ENCODE measurements around the gene SIL1. TPM values are rescaled to one million over a fixed set of nuclear protein-coding genes. Genes with fewer than 3 reads are reported as not detected.

SIL1 gene
- total and polyA plus RNA-seq, 2 of the 13 experiments (the other 11 are each of a cell fraction or from before 2014, with no cell fraction given), result 26.0 to 30.0 TPM

GRCh38 chr5:138920181-138920580 lies 278.0 kb downstream of the SIL1 start:
- TF ChIP-seq ZNF766 (CRISPR knock-in tag; IDR thresholded peaks at IDR 0.05; ENCODE audit: borderline replicate concordance) (no peak), FOXP1 (IDR thresholded peaks at IDR 0.05) (no peak), FOXP1 (CRISPR knock-in tag; IDR thresholded peaks at IDR 0.05) (no peak), GLMP (CRISPR knock-in tag; IDR thresholded peaks at IDR 0.05; ENCODE audit: borderline replicate concordance) (no peak), DBP (CRISPR knock-in tag; IDR thresholded peaks at IDR 0.05; ENCODE audit: not compliant biosample characterization) (no peak), XRCC5 (optimal IDR thresholded peaks at IDR 0.05; ENCODE audit: low read length) (no peak)
- BruUV-seq (replicated peaks), result no TSS peak
- no peak overlapping the region for H2AFZ ChIP-seq (ENCODE audit: low read length)
- ChIA-PET CTCF (ENCODE audit: low intra/inter-chr PET ratio, low total read pairs) (no interaction called here), POLR2A (interaction anchor here (0.6 kb wide), 2 partner anchors 44 to 172 kb away, joined by 3 read pairs; no protein-coding TSS in a partner anchor)
- intact Hi-C loops (cut with micrococcal nuclease; ENCODE audit: unreplicated experiment) (no loop called here), in situ Hi-C loops (cut with HindIII; ENCODE audit: extremely low pct_ligation_motif_present, low pct_unique_long_range_greater_than_20kb) (no loop called here)
- H3K27ac ChIP-seq (ENCODE audit: extremely low read length, insufficient read depth, low read length), result no peak overlapping the region
- DNase-seq (ENCODE audit: low spot score) (no peak), ATAC-seq (no peak), FAIRE-seq (no peak)
- H3K9me3 ChIP-seq (ENCODE audit: low read length), result no peaks in the 10 kb centered on the region
- WGBS (ENCODE audit: low lambda C conversion rate), result 99% methylated on average over 8 of the region's 8 CpGs
- peaks cover 14 to 50% of the 10 kb centered on the region in 2 experiments for H3K36me3 ChIP-seq (replicated peaks in 1 of 2; ENCODE audit: control insufficient read depth in 1 of 2, insufficient read depth in 2 of 2, low read length in 2 of 2)
- H3K79me2 ChIP-seq (ENCODE audit: insufficient read depth, low read length), result no peaks in the 10 kb centered on the region
- no peak overlapping the region for H3K4me3 ChIP-seq (replicated peaks in 1 of 3; ENCODE audit: insufficient read depth in 1 of 3, low read depth in 2 of 3, low read length in 3 of 3)
- no peaks in the 10 kb centered on the region for H3K4me1 ChIP-seq (ENCODE audit: insufficient read depth, low read length)
- H3K9ac ChIP-seq (ENCODE audit: insufficient read depth, low read depth, low read length), result no peak overlapping the region
- no peaks in the 10 kb centered on the region; a peak in 1 of 5 replicates for H3K27me3 ChIP-seq (ENCODE audit: control insufficient read depth in 1 of 2, insufficient read depth in 2 of 2, low read length in 2 of 2)
- H3K4me2 ChIP-seq (ENCODE audit: low read depth, low read length), result no peak overlapping the region
- H4K20me1 ChIP-seq (ENCODE audit: insufficient read depth, low read length), result no peaks in the 10 kb centered on the region

- no peaks in the 10 kb centered on the region for H3K4me1 ChIP-seq (ENCODE audit: insufficient read depth, low read length)
- no peak overlapping the region for H2AFZ ChIP-seq (ENCODE audit: low read length)
- H4K20me1 ChIP-seq (ENCODE audit: insufficient read depth, low read length), result no peaks in the 10 kb centered on the region
- no peaks in the 10 kb centered on the region for H3K9me3 ChIP-seq (ENCODE audit: low read length)
- H3K36me3 ChIP-seq (replicated peaks in 1 of 2; ENCODE audit: control insufficient read depth in 1 of 2, insufficient read depth in 2 of 2, low read length in 2 of 2), result peaks cover 9 to 43% of the 10 kb centered on the region in 2 experiments
- TF ChIP-seq RBM22 (optimal IDR thresholded peaks at IDR 0.05; ENCODE audit: low read length) (peak; percentile 80), POLR2AphosphoS5 (IDR thresholded peaks at IDR 0.05; ENCODE audit: low read depth, low read length) (no peak)
- H3K27me3 ChIP-seq (ENCODE audit: control insufficient read depth in 1 of 2, insufficient read depth in 2 of 2, low read length in 2 of 2), result no peaks in the 10 kb centered on the region; a peak in 1 of 5 replicates
- H3K4me3 ChIP-seq (replicated peaks in 1 of 3; ENCODE audit: insufficient read depth in 1 of 3, low read depth in 2 of 3, low read length in 3 of 3), result no peak overlapping the region
- no peak for FAIRE-seq
- H3K4me2 ChIP-seq (ENCODE audit: low read depth, low read length), result no peak overlapping the region
- BruUV-seq (replicated peaks), result no TSS peak
- in situ Hi-C loops (cut with HindIII; ENCODE audit: extremely low pct_ligation_motif_present, low pct_unique_long_range_greater_than_20kb), result no loop called here
- intact Hi-C loops (cut with micrococcal nuclease; ENCODE audit: unreplicated experiment), result no loop called here
- CTCF ChIA-PET (ENCODE audit: low intra/inter-chr PET ratio, low total read pairs), result no interaction called here
- POLR2A ChIA-PET, result no interaction called here
- DNase-seq (ENCODE audit: low spot score), result no peak
- 96% methylated on average over 4 of the region's 4 CpGs for WGBS (ENCODE audit: low lambda C conversion rate)
- no peak overlapping the region for H3K9ac ChIP-seq (ENCODE audit: insufficient read depth, low read depth, low read length)
- no peak overlapping the region for H3K27ac ChIP-seq (ENCODE audit: extremely low read length, insufficient read depth, low read length)
- no peaks in the 10 kb centered on the region for H3K79me2 ChIP-seq (ENCODE audit: insufficient read depth, low read length)
- ATAC-seq, result no peak
These were observed 279.5 kb downstream of the SIL1 start for GRCh38 chr5:138918686-138919085.
